Measurements from ENCODE around the gene CCDC66. TPM values are rescaled to one million over a fixed set of nuclear protein-coding genes. Genes with fewer than 3 reads are reported as not detected.
"Not testable (repeated sequence)": the region's sequence is repeated elsewhere in the genome, so short reads cannot be mapped to it uniquely, and the experiment has no call there.

CCDC66 gene
- polyA plus RNA-seq, 1 donor from 2014 or later: 80.3 TPM

- TF ChIP-seq CTCF (IDR thresholded peaks at IDR 0.05; ENCODE audit: poor library complexity, severe bottlenecking) (no peak), MXI1 (conservative IDR thresholded peaks at IDR 0.05; ENCODE audit: poor library complexity, severe bottlenecking) (no peak), EP300 (conservative IDR thresholded peaks at IDR 0.05; ENCODE audit: poor library complexity, severe bottlenecking) (no peak), POLR2AphosphoS5 (IDR thresholded peaks at IDR 0.05) (no peak), SMC3 (conservative IDR thresholded peaks at IDR 0.05; ENCODE audit: poor library complexity) (no peak), EZH2 (IDR thresholded peaks at IDR 0.05; ENCODE audit: borderline replicate concordance, insufficient read depth, low read length, poor library complexity, severe bottlenecking) (no peak), TAF1 (IDR thresholded peaks at IDR 0.05; ENCODE audit: low read depth) (no peak)
- no peaks in the 10 kb centered on the region for H3K27me3 ChIP-seq (ENCODE audit: insufficient read depth, low read depth, low read length)
- H3K36me3 ChIP-seq (ENCODE audit: insufficient read depth, low read length): peaks cover 11% of the 10 kb centered on the region
- H4K20me1 ChIP-seq (ENCODE audit: insufficient read depth): no peaks in the 10 kb centered on the region
- H3F3A ChIP-seq (ENCODE audit: insufficient read depth, low read length, poor library complexity, severe bottlenecking): no peaks in the 10 kb centered on the region
- H3K4me2 ChIP-seq (ENCODE audit: low read length): no peak overlapping the region
- H2AFZ ChIP-seq (ENCODE audit: low read depth, low read length): no peak overlapping the region
- no peaks in the 10 kb centered on the region for H3K9me2 ChIP-seq (ENCODE audit: insufficient read depth, low read length)
- H3K27ac ChIP-seq (ENCODE audit: low read length): no peak overlapping the region
- H3K9me3 ChIP-seq (ENCODE audit: low read length): no peaks in the 10 kb centered on the region
- no peak overlapping the region for H3K9ac ChIP-seq (ENCODE audit: low read length)
- no peaks in the 10 kb centered on the region for H3K79me2 ChIP-seq (replicated peaks; ENCODE audit: insufficient read depth, low read length)
- H3K4me3 ChIP-seq (ENCODE audit: low read length): no peak overlapping the region
These were observed 36.6 kb downstream of the CCDC66 start for GRCh38 chr3:56593455-56594158.

GRCh38 chr3:56595975-56596840, 39.2 kb downstream of the CCDC66 start:
- H4K20me1 ChIP-seq (ENCODE audit: insufficient read depth): no peaks in the 10 kb centered on the region
- no peak overlapping the region for H3K4me2 ChIP-seq (ENCODE audit: low read length)
- no peak for TF ChIP-seq SMC3 (conservative IDR thresholded peaks at IDR 0.05; ENCODE audit: poor library complexity)
- TF ChIP-seq REST (IDR thresholded peaks at IDR 0.05; ENCODE audit: borderline replicate concordance): no peak
- TF ChIP-seq CTCF (IDR thresholded peaks at IDR 0.05; ENCODE audit: poor library complexity, severe bottlenecking): no peak
- no peak for TF ChIP-seq EP300 (conservative IDR thresholded peaks at IDR 0.05; ENCODE audit: poor library complexity, severe bottlenecking)
- no peak for TF ChIP-seq MXI1 (conservative IDR thresholded peaks at IDR 0.05; ENCODE audit: poor library complexity, severe bottlenecking)
- TF ChIP-seq EZH2 (IDR thresholded peaks at IDR 0.05; ENCODE audit: borderline replicate concordance, insufficient read depth, low read length, poor library complexity, severe bottlenecking): no peak
- TF ChIP-seq POLR2AphosphoS5 (IDR thresholded peaks at IDR 0.05): no peak
- TF ChIP-seq TAF1 (IDR thresholded peaks at IDR 0.05; ENCODE audit: low read depth): no peak
- TF ChIP-seq RAD21 (conservative IDR thresholded peaks at IDR 0.05): no peak
- no peak overlapping the region for H3K9ac ChIP-seq (ENCODE audit: low read length)
- H3K27ac ChIP-seq (ENCODE audit: low read length): no peak overlapping the region
- H3K27me3 ChIP-seq (ENCODE audit: insufficient read depth, low read depth, low read length): no peaks in the 10 kb centered on the region
- no peaks in the 10 kb centered on the region for H3K9me3 ChIP-seq (ENCODE audit: low read length)
- no peaks in the 10 kb centered on the region for H3K79me2 ChIP-seq (replicated peaks; ENCODE audit: insufficient read depth, low read length)
- H3K4me3 ChIP-seq (ENCODE audit: low read length): no peak overlapping the region
- peaks cover 11% of the 10 kb centered on the region for H3K36me3 ChIP-seq (ENCODE audit: insufficient read depth, low read length)
- no peaks in the 10 kb centered on the region for H3K9me2 ChIP-seq (ENCODE audit: insufficient read depth, low read length)
- no peak overlapping the region for H2AFZ ChIP-seq (ENCODE audit: low read depth, low read length)
- H3F3A ChIP-seq (ENCODE audit: insufficient read depth, low read length, poor library complexity, severe bottlenecking): no peaks in the 10 kb centered on the region

GRCh38 chr3:56608479-56608878, 51.5 kb downstream of the CCDC66 start:
- not testable (repeated sequence) for H4K20me1 ChIP-seq (ENCODE audit: insufficient read depth); H3K9me3 ChIP-seq (ENCODE audit: low read length); H3K79me2 ChIP-seq (replicated peaks; ENCODE audit: insufficient read depth, low read length); H3K9ac ChIP-seq (ENCODE audit: low read length); H3K4me2 ChIP-seq (ENCODE audit: low read length); H2AFZ ChIP-seq (ENCODE audit: low read depth, low read length); H3K27ac ChIP-seq (ENCODE audit: low read length); H3K9me2 ChIP-seq (ENCODE audit: insufficient read depth, low read length); H3K36me3 ChIP-seq (ENCODE audit: insufficient read depth, low read length); H3K27me3 ChIP-seq (ENCODE audit: insufficient read depth, low read depth, low read length); H3F3A ChIP-seq (ENCODE audit: insufficient read depth, low read length, poor library complexity, severe bottlenecking); H3K4me3 ChIP-seq (ENCODE audit: low read length)

All from neural cell (in vitro differentiated cells).